PC-9 (cell line): ENCODE measurements around the gene PTPRT. TPM values are rescaled to one million over a fixed set of nuclear protein-coding genes. Genes with fewer than 3 reads are reported as not detected.

ENCODE experiments used
- BruUV-seq: library from RNA; stranded (reverse); fragments of 400-500 nt; replicated peaks from 2 replicates; lab custom pipeline; 2021; lab: Mats Ljungman, UMichigan
- CTCF ChIA-PET: fragments of 300-600 bp; sonication (Branson Sonifier 250); formaldehyde crosslinking; loops from one replicate; lab custom pipeline; 2022; ENCODE audit warnings: antibody characterized with exemption; lab: Charles Lee
- POLR2A ChIA-PET: fragments of 300-600 bp; sonication (Branson Sonifier 250); formaldehyde crosslinking; loops from one replicate; lab custom pipeline; 2022; ENCODE audit warnings: antibody characterized with exemption; ENCODE audit not compliant: unreplicated experiment; lab: Charles Lee
- DNase-seq, 2 experiments: peaks; one replicate each; pipeline versions ENCODE4 v3.0.0 to v3.0.0-alpha.2; 2015 to 2022; ENCODE audit warnings: mixed read lengths in 1 of 2
- H2AFZ ChIP-seq: fragments of 200-600 bp; sonication (generic); 2 replicates; pipeline ENCODE4 v1.8.1; 2017; ENCODE audit warnings: antibody characterized with exemption
- H3F3A ChIP-seq: fragments of 200-600 bp; sonication (generic); 2 replicates; pipeline ENCODE4 v1.8.1; 2017; ENCODE audit warnings: antibody characterized with exemption, mild to moderate bottlenecking, low read depth; ENCODE audit not compliant: insufficient read depth
- H3K27ac ChIP-seq: fragments of 200-600 bp; sonication (generic); 2 replicates; pipeline ENCODE4 v1.6.1; 2016; ENCODE audit warnings: mixed run types
- H3K27me3 ChIP-seq: fragments of 200-600 bp; sonication (generic); 2 replicates; pipeline ENCODE4 v1.6.1; 2016; ENCODE audit warnings: low read depth, mixed run types; ENCODE audit not compliant: insufficient read depth
- H3K36me3 ChIP-seq: fragments of 200-600 bp; sonication (generic); 2 replicates; pipeline ENCODE4 v1.6.1; 2016; ENCODE audit warnings: low read depth, mixed run types
- H3K4me1 ChIP-seq: fragments of 200-600 bp; sonication (generic); replicated peaks from 2 replicates; pipeline ENCODE4 v1.6.1; 2016; ENCODE audit warnings: mixed run types; ENCODE audit not compliant: insufficient read depth
- H3K4me2 ChIP-seq: fragments of 200-600 bp; sonication (generic); 2 replicates; pipeline ENCODE4 v1.6.1; 2017; ENCODE audit warnings: mixed run types
- H3K4me3 ChIP-seq: fragments of 200-600 bp; sonication (generic); 2 replicates; pipeline ENCODE4 v1.6.1; 2016; ENCODE audit warnings: mixed run types
- H3K79me2 ChIP-seq: fragments of 200-600 bp; sonication (generic); 2 replicates; pipeline ENCODE4 v1.6.1; 2017; ENCODE audit warnings: low read depth, mixed run types
- H3K9me2 ChIP-seq: fragments of 200-600 bp; sonication (generic); 2 replicates; pipeline ENCODE4 v1.8.1; 2017; ENCODE audit warnings: mild to moderate bottlenecking; ENCODE audit not compliant: insufficient read depth
- H3K9me3 ChIP-seq: fragments of 200-600 bp; sonication (generic); 2 replicates; pipeline ENCODE4 v1.8.1; 2016; ENCODE audit warnings: low read depth; ENCODE audit not compliant: insufficient read depth
- H4K20me1 ChIP-seq: fragments of 200-600 bp; sonication (generic); 2 replicates; pipeline ENCODE4 v1.8.1; 2017; ENCODE audit not compliant: insufficient read depth
- CTCF ChIP-seq: fragments of 200-600 bp; sonication (generic); conservative IDR thresholded peaks from 2 replicates; pipeline ENCODE4 v1.6.1; 2017; ENCODE audit warnings: mixed run types, antibody characterized with exemption, mild to moderate bottlenecking, moderate library complexity
- EZH2 ChIP-seq: fragments of 200-600 bp; sonication (generic); IDR thresholded peaks from 2 replicates; pipeline ENCODE4 v1.8.0; 2017; ENCODE audit warnings: antibody characterized with exemption, low read depth
- intact Hi-C: fragments of 100-400 bp; cut with micrococcal nuclease; formaldehyde crosslinking; loops from one replicate; pipeline ENCODE4 v1.10.0; 2022; ENCODE audit not compliant: unreplicated experiment
- total RNA-seq: library from RNA; stranded (reverse); gene quantifications from 2 replicates; pipeline ENCODE4 v1.2.3, GENCODE V29; 2021

Gene PTPRT
- total RNA-seq, 1 experiment from 2014 or later, result not detected

- Histone ChIP-seq H3K9me3 (no peaks in the 10 kb centered on the region), H3K27ac (no peak overlapping the region), H4K20me1 (no peaks in the 10 kb centered on the region), H3K36me3 (no peaks in the 10 kb centered on the region), H3K79me2 (no peaks in the 10 kb centered on the region), H3F3A (no peaks in the 10 kb centered on the region), H2AFZ (no peak overlapping the region), H3K27me3 (peaks cover 48% of the 10 kb centered on the region), H3K4me2 (no peak overlapping the region), H3K4me1 (no peaks in the 10 kb centered on the region), H3K4me3 (no peak overlapping the region), H3K9me2 (no peaks in the 10 kb centered on the region)
- intact Hi-C loops, result no loop called here
- ChIA-PET POLR2A (no interaction called here), CTCF (no interaction called here)
- TF ChIP-seq CTCF, result no peak
- DNase-seq, result no peak
- BruUV-seq, result no TSS peak
These were observed 828.2 kb downstream of the PTPRT start for GRCh38 chr20:42361402-42361970.

GRCh38 chr20:42360621-42361020 is 829.1 kb downstream of the PTPRT start:
- H4K20me1 ChIP-seq, result no peaks in the 10 kb centered on the region
- H3K4me1 ChIP-seq, result no peaks in the 10 kb centered on the region
- no peaks in the 10 kb centered on the region for H3F3A ChIP-seq
- intact Hi-C loops, result no loop called here
- no peak for TF ChIP-seq CTCF
- no peak for DNase-seq
- no peak overlapping the region for H3K4me3 ChIP-seq
- H2AFZ ChIP-seq, result no peak overlapping the region
- H3K36me3 ChIP-seq, result no peaks in the 10 kb centered on the region
- no peak overlapping the region for H3K4me2 ChIP-seq
- ChIA-PET POLR2A (no interaction called here), CTCF (no interaction called here)
- no peak overlapping the region for H3K27ac ChIP-seq
- H3K27me3 ChIP-seq, result peaks cover 44% of the 10 kb centered on the region
- no peaks in the 10 kb centered on the region for H3K79me2 ChIP-seq
- no TSS peak for BruUV-seq
- H3K9me3 ChIP-seq, result no peaks in the 10 kb centered on the region
- no peaks in the 10 kb centered on the region for H3K9me2 ChIP-seq

- no TSS peak for BruUV-seq
- CTCF ChIA-PET, result no interaction called here
- Histone ChIP-seq H4K20me1 (no peaks in the 10 kb centered on the region), H3K79me2 (no peaks in the 10 kb centered on the region), H3K27me3 (peaks cover 44% of the 10 kb centered on the region), H2AFZ (no peak overlapping the region), H3K4me1 (no peaks in the 10 kb centered on the region), H3K27ac (no peak overlapping the region), H3F3A (no peaks in the 10 kb centered on the region), H3K9me3 (no peaks in the 10 kb centered on the region), H3K36me3 (no peaks in the 10 kb centered on the region), H3K4me3 (no peak overlapping the region), H3K9me2 (no peaks in the 10 kb centered on the region), H3K4me2 (no peak overlapping the region)
- DNase-seq, result no peak
- intact Hi-C loops, result no loop called here
- POLR2A ChIA-PET, result no interaction called here
- TF ChIP-seq CTCF, result no peak
- TF ChIP-seq EZH2, result no peak
These were observed 830.1 kb downstream of the PTPRT start for GRCh38 chr20:42359617-42360016.
